HG02571 (cell line): Measurements from ENCODE around the gene MUC21.

Experiments used
- ATAC-seq: cut with Tn5 transposase; IDR thresholded peaks from one replicate; pipeline ENCODE4 v1.9.1; 2021; ENCODE audit warnings: mild to moderate bottlenecking, moderate library complexity; ENCODE audit not compliant: unreplicated experiment

MUC21 gene

GRCh38 chr6:30983439-30983838 lies at the start of gene MUC21:
TSS of gene MUC21 (plus strand) at chr6:30983718. CDS start at chr6:30983959, 241 bp downstream.
- ATAC-seq: no peak

GRCh38 chr6:30935018-30935417 lies 48.5 kb upstream of the MUC21 start:
- no peak for ATAC-seq

- ATAC-seq: no peak
Measured at GRCh38 chr6:30937265-30937664, 46.3 kb upstream of the MUC21 start.

DNA sequence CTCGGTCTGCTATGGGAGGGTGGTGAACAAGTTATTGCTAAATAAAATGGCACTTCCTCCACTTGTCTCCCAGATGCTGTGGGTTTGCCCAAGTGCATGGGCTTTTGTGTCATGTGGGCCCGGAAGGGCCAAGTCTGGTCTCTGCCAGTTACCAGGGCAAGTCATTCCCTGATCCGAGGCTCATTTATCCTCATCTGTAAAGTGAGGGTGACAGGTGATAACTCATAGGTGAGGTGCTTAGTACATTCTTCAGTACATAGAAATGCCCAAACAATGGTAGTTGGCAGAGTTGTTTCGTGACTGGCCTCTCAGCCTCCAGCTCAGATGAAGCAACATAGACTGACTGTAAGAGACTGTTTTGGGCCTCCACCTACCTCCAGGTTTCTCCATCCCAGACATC lies 44.8 kb upstream of the MUC21 start:
- ATAC-seq: no peak

- no peak for ATAC-seq
Measured at GRCh38 chr6:30939473-30939872, 44.0 kb upstream of the MUC21 start.

GRCh38 chr6:30940361-30940986 lies 43.0 kb upstream of the MUC21 start, which contains the start of gene MUCL3:
TSS of gene MUCL3 (plus strand) at chr6:30940973. CDS start at chr6:30941000, 27 bp downstream.
- no peak for ATAC-seq

DNA sequence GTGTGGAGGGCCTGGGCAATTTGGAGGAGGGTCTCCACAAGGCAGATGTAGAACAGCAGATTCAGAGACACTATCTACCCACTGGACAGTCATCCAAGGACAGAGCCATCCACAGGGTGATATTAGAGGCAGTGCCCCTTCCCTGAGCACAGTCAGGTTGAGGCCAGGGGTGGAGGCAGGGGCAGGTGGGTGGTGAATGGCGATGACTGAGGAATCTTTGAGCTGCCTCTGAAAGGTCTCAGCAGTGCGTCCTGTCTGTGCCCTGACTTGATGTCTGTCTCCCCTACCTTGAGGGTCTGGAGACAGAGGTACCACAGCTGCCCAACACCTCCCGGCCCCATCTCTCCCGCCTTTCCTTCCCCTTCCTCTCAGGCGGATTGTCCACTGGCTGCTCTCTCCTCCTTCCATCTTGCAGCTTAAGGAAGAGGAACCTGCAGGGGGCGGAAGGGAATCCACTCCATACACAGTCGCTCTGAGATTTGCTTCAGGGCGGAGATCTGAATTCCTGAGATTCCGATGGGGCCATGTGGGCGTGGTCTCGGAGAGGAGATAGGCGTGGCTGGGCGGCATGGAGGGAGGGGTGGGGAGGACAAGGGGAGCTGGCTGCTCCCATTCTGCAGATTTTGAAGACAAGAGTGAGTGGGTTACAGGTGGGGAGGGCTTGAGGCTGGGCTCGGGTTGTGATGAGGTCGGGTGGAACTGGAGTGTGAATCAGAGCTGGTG lies 41.0 kb upstream of the MUC21 start:
- ATAC-seq: no peak

- no peak for ATAC-seq
Measured at GRCh38 chr6:30944051-30944450, 39.5 kb upstream of the MUC21 start.

- ATAC-seq: no peak
Measured at GRCh38 chr6:30945281-30945680, 38.2 kb upstream of the MUC21 start.

DNA sequence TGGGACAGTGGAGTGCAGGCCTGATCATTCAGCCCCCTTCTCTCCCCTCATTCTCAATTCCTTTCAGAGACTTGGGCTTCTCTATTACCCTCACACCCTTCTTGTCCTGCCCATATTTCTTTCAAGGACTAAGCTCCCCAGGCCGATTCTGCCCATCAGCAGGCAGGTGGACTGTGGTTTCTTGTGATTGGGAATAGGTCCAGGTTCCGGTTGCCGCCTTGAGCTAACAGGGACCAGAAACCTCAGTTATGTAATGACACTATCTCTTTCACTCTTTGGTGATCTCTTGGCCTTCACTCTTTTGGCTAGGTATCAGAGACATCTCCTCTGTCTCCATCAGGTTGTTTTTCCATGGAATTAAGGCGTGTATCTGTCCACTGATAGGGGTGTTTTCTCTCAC lies 36.3 kb upstream of the MUC21 start:
- no peak for ATAC-seq

- no peak for ATAC-seq
Measured at GRCh38 chr6:30948811-30949210, 34.7 kb upstream of the MUC21 start.

GRCh38 chr6:30951907-30952469 lies 31.5 kb upstream of the MUC21 start:
- no peak for ATAC-seq

- ATAC-seq: no peak
Measured at GRCh38 chr6:30954631-30955366, 28.7 kb upstream of the MUC21 start.

DNA sequence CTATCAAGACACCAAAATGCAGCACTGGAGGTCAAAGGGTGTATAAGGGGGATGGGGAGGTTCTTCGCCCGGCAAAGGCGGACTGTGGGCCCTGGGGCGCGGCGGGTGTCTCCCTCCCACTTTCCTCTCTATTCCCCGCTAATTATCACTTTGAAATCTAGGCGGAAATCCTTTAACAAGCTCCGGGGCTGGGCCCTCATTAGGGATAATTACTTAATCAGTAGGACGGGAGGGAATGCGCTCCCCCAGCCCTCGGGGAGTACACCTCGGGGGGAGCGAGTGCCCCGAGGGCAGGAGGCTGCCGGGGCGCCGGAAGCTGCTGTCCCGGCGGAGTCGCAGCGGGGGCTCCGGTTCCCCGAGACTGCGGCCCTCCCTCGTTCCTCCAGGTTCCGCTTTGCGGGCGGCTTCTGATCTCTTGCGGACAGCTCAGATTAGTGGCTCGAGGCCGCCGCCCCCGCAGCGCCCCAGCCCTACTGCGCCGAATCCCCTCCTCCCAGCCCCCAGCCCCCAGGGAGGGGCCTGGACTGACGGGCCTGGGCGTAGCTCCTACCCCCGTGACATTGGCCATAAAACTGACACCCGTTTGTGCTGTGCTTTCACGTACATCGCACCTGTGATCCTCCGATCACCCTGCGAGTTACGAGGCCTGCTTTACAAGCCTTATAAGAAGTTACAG lies 28.0 kb upstream of the MUC21 start:
- ATAC-seq: no peak

- ATAC-seq: no peak
Measured at GRCh38 chr6:30957716-30958115, 25.8 kb upstream of the MUC21 start.

- ATAC-seq: no peak
Measured at GRCh38 chr6:30960907-30961673, 22.4 kb upstream of the MUC21 start.

GRCh38 chr6:30962716-30963115 lies 20.8 kb upstream of the MUC21 start:
- ATAC-seq: no peak

DNA sequence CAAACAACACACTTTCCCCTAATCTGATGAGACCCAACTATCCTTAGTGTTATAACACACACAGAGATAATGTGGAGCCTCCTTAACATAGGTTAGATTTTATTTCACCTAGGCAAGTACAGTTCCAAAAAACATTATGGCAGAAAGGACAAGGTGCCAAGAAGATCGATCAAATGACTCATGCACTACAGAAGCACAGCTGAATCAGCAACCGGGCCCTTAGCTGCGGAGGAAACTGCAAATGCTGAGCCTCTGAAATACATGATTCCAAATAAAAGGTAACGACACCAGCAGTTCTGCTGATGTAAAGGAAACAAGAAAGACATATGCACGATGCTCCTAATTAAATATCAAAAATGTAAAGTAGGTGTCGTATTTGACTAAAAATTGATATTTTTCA lies 19.9 kb upstream of the MUC21 start:
- no peak for ATAC-seq

DNA sequence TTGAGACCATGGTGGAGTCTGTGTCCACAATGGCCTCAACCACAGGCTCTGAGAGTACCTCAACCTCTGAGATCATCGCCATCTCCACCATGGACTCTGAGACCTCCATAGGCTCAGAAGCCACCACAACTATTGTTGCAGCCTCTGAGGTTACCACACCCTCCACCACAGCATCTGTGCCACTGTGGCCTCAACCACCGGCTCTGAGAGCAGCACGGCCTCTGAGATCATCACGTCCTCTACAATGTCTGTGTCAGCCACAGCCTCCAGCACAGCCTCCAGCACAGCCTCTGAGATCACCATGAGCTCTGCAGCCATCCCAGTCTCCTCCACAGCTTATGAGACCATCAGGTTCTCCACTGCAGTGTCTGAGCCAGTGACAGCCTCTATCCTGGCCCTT lies 19.4 kb upstream of the MUC21 start:
- ATAC-seq: no peak

GRCh38 chr6:30965140-30965601 lies 18.3 kb upstream of the MUC21 start:
- ATAC-seq: no peak
